K562 (cell line): ENCODE measurements around the gene ANXA9. TPM values are rescaled to one million over a fixed set of nuclear protein-coding genes. Genes with fewer than 3 reads are reported as not detected.

Experiments
- ATAC-seq: fragments of 200-7000 bp; cut with Tn5 transposase; 3 replicates; pipeline ENCODE4 v1.9.1; 2020; ENCODE audit warnings: moderate library complexity
- BruUV-seq: library from RNA; stranded (reverse); fragments of 400-500 nt; replicated peaks from 2 replicates; lab custom pipeline; 2021; lab: Mats Ljungman, UMichigan
- CTCF ChIA-PET: fragments of 300-600 bp; formaldehyde crosslinking; extraction: SDS; loops from one replicate; lab custom pipeline; 2021; ENCODE audit warnings: low intra/inter-chr PET ratio; lab: Yijun Ruan, JAX
- POLR2A ChIA-PET: fragments of 300-600, 350-650 bp; sonication (Branson Sonifier 250); formaldehyde crosslinking; extraction: SDS; loops from one replicate; lab custom pipeline; 2021; ENCODE audit warnings: antibody characterized with exemption, inconsistent platforms; lab: Yijun Ruan, JAX
- DNase-seq, 4 experiments: peaks; one replicate each; pipeline versions ENCODE4 v3.0.0 to v3.0.0-alpha.2; 2011 to 2018; ENCODE audit warnings: low spot score in 3 of 4, mixed read lengths in 3 of 4; ENCODE audit errors: extremely low read depth in 1 of 4
- FAIRE-seq: peaks from 2 replicates; lab custom pipeline; 2011; peaks lifted over from hg19 to GRCh38; lab: Jason Lieb, UNC
- H2AFZ ChIP-seq: 2 replicates; pipeline ENCODE4 v1.6.0; 2011; ENCODE audit warnings: low read depth, low read length, control low read depth, inconsistent platforms
- H3K27ac ChIP-seq: fragments of 200-600 bp; 3 replicates; pipeline ENCODE4 v1.8.0; 2011; ENCODE audit warnings: low read depth, mild to moderate bottlenecking, control low read depth, inconsistent platforms, low read length, moderate library complexity, mixed read lengths; ENCODE audit errors: extremely low read depth
- H3K27me3 ChIP-seq, 2 experiments: fragments of 300-600 bp in 1 of 2; 2 replicates in 1 of 2; 3 replicates in 1 of 2; pipeline versions ENCODE4 v1.6.0 to v1.8.0; 2011; ENCODE audit warnings: inconsistent platforms in 2 of 2, low read length in 2 of 2, mild to moderate bottlenecking in 1 of 2, mixed read lengths in 1 of 2, moderate library complexity in 1 of 2; ENCODE audit not compliant: control insufficient read depth in 2 of 2, insufficient read depth in 2 of 2
- H3K36me3 ChIP-seq: fragments of 300-600 bp; 3 replicates; pipeline ENCODE4 v1.8.0; 2011; ENCODE audit warnings: mild to moderate bottlenecking, low read length, inconsistent platforms; ENCODE audit not compliant: control insufficient read depth, insufficient read depth
- H3K4me1 ChIP-seq, 2 experiments: fragments of 200-600 bp in 1 of 2; replicated peaks in 1 of 2; 2 replicates in 1 of 2; 3 replicates in 1 of 2; pipeline versions ENCODE4 v1.5.1 to v1.8.0; 2011; ENCODE audit warnings: inconsistent platforms in 2 of 2, low read length in 2 of 2, mild to moderate bottlenecking in 1 of 2, mixed read lengths in 1 of 2, moderate library complexity in 1 of 2; ENCODE audit not compliant: control insufficient read depth in 2 of 2, insufficient read depth in 2 of 2
- H3K4me2 ChIP-seq: 2 replicates; pipeline ENCODE4 v1.6.1; 2011; ENCODE audit warnings: low read length, control low read depth, inconsistent platforms, mixed read lengths; ENCODE audit not compliant: insufficient read depth
- H3K4me3 ChIP-seq: fragments of 200-600 bp; sonication (generic), shearing (Covaris generic); 2 replicates; pipeline ENCODE4 v1.5.1; 2016; ENCODE audit warnings: control low read depth, inconsistent platforms
- H3K79me2 ChIP-seq: fragments of 200-600 bp; 3 replicates; pipeline ENCODE4 v1.8.0; 2011; ENCODE audit warnings: low read length, inconsistent platforms; ENCODE audit not compliant: control insufficient read depth, insufficient read depth
- H3K9ac ChIP-seq, 2 experiments: 2 replicates each; pipeline versions ENCODE4 v1.6.0 to v1.6.1; 2011; ENCODE audit warnings: low read depth in 2 of 2, low read length in 2 of 2, control low read depth in 1 of 2, inconsistent platforms in 1 of 2, mild to moderate bottlenecking in 1 of 2, mixed read lengths in 1 of 2; ENCODE audit not compliant: insufficient read depth in 1 of 2
- H3K9me1 ChIP-seq: one replicate; pipeline ENCODE4 v1.6.0; 2011; ENCODE audit warnings: inconsistent platforms, mild to moderate bottlenecking, low read length, moderate library complexity; ENCODE audit not compliant: control insufficient read depth, insufficient read depth
- H3K9me3 ChIP-seq: replicated peaks from 2 replicates; pipeline ENCODE4 v1.5.1; 2011; ENCODE audit warnings: low read depth, low read length, inconsistent platforms; ENCODE audit not compliant: control insufficient read depth, insufficient read depth
- H4K20me1 ChIP-seq: replicated peaks from 2 replicates; pipeline ENCODE4 v1.6.1; 2011; ENCODE audit warnings: low read length, inconsistent platforms, mixed read lengths; ENCODE audit not compliant: control insufficient read depth, insufficient read depth
- NBN ChIP-seq: fragments of 450-650 bp; IDR thresholded peaks from 2 replicates; pipeline ENCODE4 v1.6.1; 2016; ENCODE audit warnings: low read depth, mild to moderate bottlenecking
- POLR2AphosphoS5 ChIP-seq: IDR thresholded peaks from 2 replicates; pipeline ENCODE4 v1.6.1; 2011; ENCODE audit warnings: mild to moderate bottlenecking, low read depth, low read length, moderate library complexity; ENCODE audit not compliant: control insufficient read depth, insufficient read depth
- SMC3 ChIP-seq: conservative IDR thresholded peaks from 2 replicates; pipeline ENCODE4 v1.6.1; 2011; ENCODE audit warnings: low read depth, low read length, improper control_type of control experiment; ENCODE audit not compliant: insufficient read depth
- WGBS: fragments of 100-300 bp; shearing (Covaris generic); methylation state at CpG from one replicate; pipeline ENCODE4 v1.1.6; 2016; ENCODE audit warnings: low coverage, mixed read lengths; ENCODE audit not compliant: insufficient coverage; ENCODE audit errors: missing lambda C conversion rate; 5-methylcytosine and 5-hydroxymethylcytosine counted together
- in situ Hi-C: fragments of 300-500 bp; cut with MboI; formaldehyde crosslinking; loops from 4 replicates; pipeline ENCODE4 v1.15.0; 2018; ENCODE audit warnings: inconsistent platforms, mixed read lengths
- intact Hi-C: fragments of 100-400 bp; cut with micrococcal nuclease; formaldehyde crosslinking; loops from 2 replicates; pipeline ENCODE4 v1.14.2; 2022
- polyA plus RNA-seq, 8 experiments: library from polyadenylated mRNA; depleted of rRNA in 4 of 8; stranded (reverse) in 5 of 8; unstranded in 3 of 8; fragments of >200 nt; fragmentation: Nextera tagmentation in 2 of 8; fragmentation: Illumina TruSeq in 1 of 8; extraction: Ambion mirVana in 2 of 8; extraction: Trizol in 1 of 8; gene quantifications; 2 replicates each; pipeline versions ENCODE4 v1.2.1 to v1.2.3, GENCODE V29; 2011 to 2014; ENCODE audit warnings: inconsistent platforms in 1 of 8, missing spikeins in 1 of 8
- total RNA-seq, 7 experiments: library from RNA; depleted of rRNA in 6 of 7; stranded (reverse); fragments of >200 nt in 6 of 7; fragmentation: Illumina TruSeq in 2 of 7; extraction: Trizol in 2 of 7; gene quantifications; 2 replicates each; pipeline versions ENCODE4 v1.2.1 to v1.2.3, GENCODE V29; 2011 to 2021; ENCODE audit warnings: low replicate concordance in 1 of 7

The ANXA9 gene
- total and polyA plus RNA-seq, 9 of the 15 experiments (the other 6 are each of a cell fraction or from before 2014, with no cell fraction given), result 0.24 to 1.6 (median 0.57) TPM

GRCh38 chr1:150957666-150958065 is 24.4 kb upstream of the ANXA9 start:
- intact Hi-C loops, result no loop called here
- Histone ChIP-seq H3K79me2 (no peaks in the 10 kb centered on the region), H3K4me2 (no peak overlapping the region), H3K27me3 (no peaks in the 10 kb centered on the region), H3K4me1 (no peaks in the 10 kb centered on the region; a peak in 1 of 5 replicates), H3K36me3 (peaks cover 77% of the 10 kb centered on the region), H3K9ac (no peak overlapping the region), H3K9me3 (no peaks in the 10 kb centered on the region), H3K9me1 (no peaks in the 10 kb centered on the region), H4K20me1 (no peaks in the 10 kb centered on the region), H3K27ac (no peak overlapping the region), H2AFZ (no peak overlapping the region), H3K4me3 (no peak overlapping the region)
- TF ChIP-seq NBN, result no peak
- ATAC-seq (no peak), DNase-seq (no peak), FAIRE-seq (no peak)
- ChIA-PET POLR2A (interaction anchor here (0.6 to 6.5 kb wide), 6 partner anchors 10 to 141 kb away, joined by 3 to 64 read pairs (median 3); partner anchors contain the start of genes CERS2 and MINDY1), CTCF (no interaction called here)
- BruUV-seq, result no TSS peak
- WGBS, result 95% methylated on average over 11 of the region's 11 CpGs
- in situ Hi-C loops, result no loop called here

GRCh38 chr1:150960646-150961045 is 21.4 kb upstream of the ANXA9 start:
- Histone ChIP-seq H3K4me1 (no peaks in the 10 kb centered on the region; a peak in 1 of 5 replicates), H3K9me1 (no peaks in the 10 kb centered on the region), H3K27ac (no peak overlapping the region), H3K9ac (no peak overlapping the region), H2AFZ (no peak overlapping the region), H3K9me3 (no peaks in the 10 kb centered on the region), H4K20me1 (0 out of 2 replicates have a peak, but pooled peaks cover 3% of the 10 kb centered on the region), H3K27me3 (no peaks in the 10 kb centered on the region)
- ChIA-PET POLR2A (interaction anchor here (0.6 to 1.1 kb wide), 4 partner anchors 10 to 152 kb away, joined by 3 to 4 read pairs (median 3); partner anchors contain the start of gene CTSK), CTCF (no interaction called here)
- intact Hi-C loops, result no loop called here
- no peak for TF ChIP-seq SMC3
- TF ChIP-seq POLR2AphosphoS5, result peak; percentile 23; the same call in 1 of the 2 replicates
- TF ChIP-seq, all 486 proteins: peak for 1
- TSS peak; percentile 45 for BruUV-seq
- no peak for ATAC-seq
- DNase-seq, result no peak
- Histone ChIP-seq H3K4me2 (no peak overlapping the region), H3K79me2 (no peaks in the 10 kb centered on the region), H3K4me3 (no peak overlapping the region), H3K36me3 (peaks cover 83% of the 10 kb centered on the region)
- in situ Hi-C loops, result no loop called here
- 91% methylated on average over 6 of the region's 7 CpGs for WGBS
- no peak for FAIRE-seq
